B cell (primary cell): ENCODE measurements around the gene SNX22. TPM values are rescaled to one million over a fixed set of nuclear protein-coding genes. Genes with fewer than 3 reads are reported as not detected.

Experiments used
- ATAC-seq: fragments of 200-7000 bp; cut with Tn5 transposase; one replicate; pipeline ENCODE4 v1.10.0; 2021; ENCODE audit warnings: low read depth, mild to moderate bottlenecking, moderate number of reproducible peaks, moderate library complexity
- CTCF ChIA-PET: fragments of 350-600 bp; sonication (Branson Sonifier 250); formaldehyde crosslinking; loops from one replicate; lab custom pipeline; 2021; ENCODE audit warnings: antibody characterized with exemption, inconsistent platforms; lab: Charles Lee
- POLR2A ChIA-PET: fragments of 350-600 bp; sonication (Branson Sonifier 250); formaldehyde crosslinking; loops from one replicate; lab custom pipeline; 2021; ENCODE audit warnings: antibody characterized with exemption; lab: Charles Lee
- DNase-seq: peaks from one replicate; pipeline ENCODE4 v3.0.0; 2013
- H2AFZ ChIP-seq: 2 replicates; pipeline ENCODE4 v1.6.1; 2012; ENCODE audit warnings: mild to moderate bottlenecking, low read depth, low read length; ENCODE audit not compliant: insufficient read depth, poor library complexity, severe bottlenecking
- H3K27ac ChIP-seq, 2 donors: 1 replicate in 1 of 2; 2 replicates in 1 of 2; pipeline ENCODE4 v1.5.1; 2012 to 2013; ENCODE audit warnings: low read length in 2 of 2, mild to moderate bottlenecking in 2 of 2, moderate library complexity in 1 of 2
- H3K27me3 ChIP-seq, 4 experiments: fragments of 200-600 bp in 1 of 4; sonication (generic) in 1 of 4; replicated peaks in 1 of 4; 1 replicate in 2 of 4; 2 replicates in 2 of 4; pipeline versions ENCODE4 v1.6.1 to v1.7.0; 2013 to 2016; ENCODE audit warnings: low read length in 3 of 4, mild to moderate bottlenecking in 2 of 4, mixed read lengths in 1 of 4, moderate library complexity in 1 of 4; ENCODE audit not compliant: insufficient read depth in 4 of 4, control insufficient read depth in 3 of 4; ENCODE audit errors: control extremely low read depth in 1 of 4
- H3K36me3 ChIP-seq, 2 experiments: replicated peaks in 1 of 2; 1 replicate in 1 of 2; 2 replicates in 1 of 2; pipeline versions ENCODE4 v1.6.1 to v1.7.1; 2013; ENCODE audit warnings: low read length in 1 of 2; ENCODE audit not compliant: insufficient read depth in 2 of 2, control insufficient read depth in 1 of 2; ENCODE audit errors: control extremely low read depth in 1 of 2, extremely low read depth in 1 of 2
- H3K4me1 ChIP-seq, 2 donors: fragments of 200-600 bp in 1 of 2; sonication (generic) in 1 of 2; 1 replicate in 1 of 2; 2 replicates in 1 of 2; pipeline versions ENCODE4 v1.5.1 to v1.6.1; 2013 to 2017; ENCODE audit warnings: low read length in 2 of 2; ENCODE audit not compliant: control insufficient read depth in 2 of 2, insufficient read depth in 2 of 2
- H3K4me2 ChIP-seq: replicated peaks from 2 replicates; pipeline ENCODE3; 2012; ENCODE audit warnings: mild to moderate bottlenecking, low read depth, low read length; ENCODE audit not compliant: poor library complexity, severe bottlenecking
- H3K4me3 ChIP-seq, 5 experiments: fragments of 200-600 bp in 1 of 5; sonication (generic) in 1 of 5; 1 replicate in 3 of 5; 2 replicates in 2 of 5; pipeline versions ENCODE4 v1.5.1 to v1.7.0; 2011 to 2016; ENCODE audit warnings: low read length in 4 of 5, mild to moderate bottlenecking in 4 of 5, low read depth in 2 of 5, control low read depth in 1 of 5, moderate library complexity in 1 of 5; ENCODE audit not compliant: insufficient read depth in 1 of 5; ENCODE audit errors: control extremely low read depth in 1 of 5, extremely low read depth in 1 of 5
- H3K79me2 ChIP-seq: fragments of 200-600 bp; sonication (generic); one replicate; pipeline ENCODE4 v1.6.0; 2016; ENCODE audit warnings: low read length; ENCODE audit not compliant: control insufficient read depth, insufficient read depth
- H3K9ac ChIP-seq: fragments of 200-600 bp; sonication (generic); 2 replicates; pipeline ENCODE4 v1.6.1; 2017; ENCODE audit warnings: mild to moderate bottlenecking, low read length, moderate library complexity
- H3K9me3 ChIP-seq, 3 donors: one replicate each; pipeline versions ENCODE4 v1.6.1 to v1.7.1; 2013; ENCODE audit warnings: low read length in 2 of 3; ENCODE audit not compliant: control insufficient read depth in 2 of 3, insufficient read depth in 1 of 3; ENCODE audit errors: control extremely low read depth in 1 of 3
- H4K20me1 ChIP-seq: 2 replicates; pipeline ENCODE4 v1.6.0; 2012; ENCODE audit warnings: mild to moderate bottlenecking, low read length; ENCODE audit not compliant: insufficient read depth, control insufficient read depth, poor library complexity, severe bottlenecking
- H3K27ac Mint-ChIP-seq: one replicate; pipeline ENCODE4 v1.8.0; 2021; ENCODE audit warnings: mixed read lengths
- H3K27me3 Mint-ChIP-seq: one replicate; pipeline ENCODE4 v1.8.0; 2021; ENCODE audit warnings: mixed read lengths
- H3K4me1 Mint-ChIP-seq: one replicate; pipeline ENCODE4 v1.8.0; 2021; ENCODE audit warnings: mixed read lengths
- H3K4me3 Mint-ChIP-seq: one replicate; pipeline ENCODE4 v1.8.0; 2021; ENCODE audit warnings: mixed read lengths
- H3K9me3 Mint-ChIP-seq: one replicate; pipeline ENCODE4 v1.8.0; 2022; ENCODE audit warnings: mixed read lengths; ENCODE audit not compliant: insufficient read depth
- CTCF ChIP-seq: fragments of 200-600 bp; IDR thresholded peaks from one replicate; pipeline ENCODE4 v1.8.0; 2022; ENCODE audit warnings: antibody characterized with exemption, mild to moderate bottlenecking
- EZH2 ChIP-seq: IDR thresholded peaks from 2 replicates; pipeline ENCODE4 v1.6.1; 2012; ENCODE audit warnings: borderline replicate concordance, low read depth, mild to moderate bottlenecking, moderate library complexity, low read length; ENCODE audit not compliant: insufficient read depth, poor library complexity, severe bottlenecking
- WGBS: methylation state at CpG from one replicate; pipeline ENCODE4 v1.1.5; 2013; ENCODE audit warnings: missing lambda C conversion rate; ENCODE audit not compliant: insufficient coverage; 5-methylcytosine and 5-hydroxymethylcytosine counted together
- intact Hi-C: fragments of 100-400 bp; cut with micrococcal nuclease; formaldehyde crosslinking; loops from one replicate; pipeline ENCODE4 v1.10.0; 2022
- polyA plus RNA-seq: library from polyadenylated mRNA; depleted of rRNA; stranded (reverse); fragments of >200 nt; gene quantifications from 2 replicates; pipeline ENCODE4 v1.2.3, GENCODE V29; 2012
- total RNA-seq, 2 donors: library from RNA; stranded (reverse); fragments of 120-200 nt in 1 of 2; gene quantifications; 1 replicate in 1 of 2; 2 replicates in 1 of 2; pipeline versions ENCODE4 v1.2.3 to v1.2.4, GENCODE V29; 2013 to 2022

SNX22 gene
- total and polyA plus RNA-seq, 2 donors (not counting 1 experiment from before 2014, with no cell fraction given) = 44.9 to 305 TPM

- H3K4me3 ChIP-seq = no peak overlapping the region
- no peak for ATAC-seq
- CTCF ChIA-PET = interaction anchor here (1.7 kb wide), 1 partner anchor 15 kb away, joined by 4 read pairs; no protein-coding TSS in a partner anchor
Measured at GRCh38 chr15:64191971-64192830, 40.7 kb downstream of the SNX22 start.

More at GRCh38 chr15:64191971-64192830, 40.7 kb downstream of the SNX22 start:
- no peaks in the 10 kb centered on the region for H3K4me1 ChIP-seq
- no peak overlapping the region for H3K9ac ChIP-seq
- H3K4me2 ChIP-seq = no peak overlapping the region
- H3K27me3 ChIP-seq = no peaks in the 10 kb centered on the region
- no peak overlapping the region for H3K27ac Mint-ChIP-seq
- intact Hi-C loops = no loop called here
- H3K79me2 ChIP-seq = no peaks in the 10 kb centered on the region
- POLR2A ChIA-PET = no interaction called here
- no peaks in the 10 kb centered on the region for H3K9me3 Mint-ChIP-seq
- H3K4me3 Mint-ChIP-seq = no peak overlapping the region
- H3K36me3 ChIP-seq = peaks cover 2 to 27% of the 10 kb centered on the region in 2 experiments
- H3K9me3 ChIP-seq = no peaks in the 10 kb centered on the region
- H2AFZ ChIP-seq = no peak overlapping the region
- no peaks in the 10 kb centered on the region for H3K4me1 Mint-ChIP-seq
- no peak overlapping the region for H3K27ac ChIP-seq
- no peak for DNase-seq
- 88% methylated on average over 3 of the region's 5 CpGs for WGBS
- H4K20me1 ChIP-seq = no peaks in the 10 kb centered on the region
- TF ChIP-seq EZH2 (no peak), CTCF (no peak)
- H3K27me3 Mint-ChIP-seq = no peaks in the 10 kb centered on the region
